Activated T-helper 2 cell treated with anti-CD3 and anti-CD28 coated beads, Interferon-gamma antibody, Interleukin-2, Interleukin-4, amounts not matched to agents 10 μg/mL and 5 μg/mL and 100 μg/mL, durations not matched to agents 14 hours and 24 hours and 36 hours (primary cell): ENCODE measurements around the gene TMEM87A. TPM values are rescaled to one million over a fixed set of nuclear protein-coding genes. Genes with fewer than 3 reads are reported as not detected.
"Not testable (repeated sequence)": the region's sequence is repeated elsewhere in the genome, so short reads cannot be mapped to it uniquely, and the experiment has no call there.

Experiments used
- DNase-seq: peaks from one replicate; pipeline ENCODE4 v3.0.0; 2021; ENCODE audit warnings: low spot score
- H3K27ac Mint-ChIP-seq: one replicate; pipeline ENCODE4 v1.8.0; 2021; ENCODE audit warnings: mixed read lengths
- H3K27me3 Mint-ChIP-seq: one replicate; pipeline ENCODE4 v1.8.0; 2021; ENCODE audit warnings: low read depth, mixed read lengths
- H3K36me3 Mint-ChIP-seq: one replicate; pipeline ENCODE4 v1.8.0; 2021; ENCODE audit warnings: low read depth, mixed read lengths
- H3K4me1 Mint-ChIP-seq: one replicate; pipeline ENCODE4 v1.8.0; 2021; ENCODE audit warnings: low read depth, mixed read lengths
- H3K4me3 Mint-ChIP-seq: one replicate; pipeline ENCODE4 v1.8.0; 2021; ENCODE audit warnings: low read depth, mild to moderate bottlenecking, moderate library complexity, mixed read lengths
- H3K9me3 Mint-ChIP-seq: one replicate; pipeline ENCODE4 v1.8.0; 2021; ENCODE audit warnings: mixed read lengths
- intact Hi-C: fragments of 100-400 bp; cut with micrococcal nuclease; formaldehyde crosslinking; loops from one replicate; pipeline ENCODE4 v1.15.1; 2023
- total RNA-seq: library from RNA; stranded (reverse); gene quantifications from 2 replicates; pipeline ENCODE4 v1.2.3, GENCODE V29; 2022

TMEM87A gene
- total RNA-seq, 1 donor from 2014 or later: 34.8 TPM

- intact Hi-C loops: no loop called here
- H3K36me3 Mint-ChIP-seq: peaks cover 51% of the 10 kb centered on the region
These were observed 32.4 kb downstream of the TMEM87A start for GRCh38 chr15:42240823-42241222.

GRCh38 chr15:42239528-42240182 lies 33.6 kb downstream of the TMEM87A start:
- peaks cover 56% of the 10 kb centered on the region for H3K36me3 Mint-ChIP-seq
- no peak for DNase-seq
- H3K4me3 Mint-ChIP-seq: no peak overlapping the region
- H3K27me3 Mint-ChIP-seq: no peaks in the 10 kb centered on the region
- H3K4me1 Mint-ChIP-seq: peaks cover 7% of the 10 kb centered on the region
- H3K9me3 Mint-ChIP-seq: no peaks in the 10 kb centered on the region
- H3K27ac Mint-ChIP-seq: no peak overlapping the region
- intact Hi-C loops: no loop called here

More at GRCh38 chr15:42240823-42241222, 32.4 kb downstream of the TMEM87A start:
- H3K4me1 Mint-ChIP-seq: peaks cover 10% of the 10 kb centered on the region
- H3K27me3 Mint-ChIP-seq: no peaks in the 10 kb centered on the region
- DNase-seq: no peak
- H3K9me3 Mint-ChIP-seq: no peaks in the 10 kb centered on the region
- H3K27ac Mint-ChIP-seq: no peak overlapping the region
- no peak overlapping the region for H3K4me3 Mint-ChIP-seq

- Mint-ChIP-seq H3K9me3 (no peaks in the 10 kb centered on the region), H3K4me1 (no peaks in the 10 kb centered on the region), H3K27me3 (no peaks in the 10 kb centered on the region), H3K27ac (no peak overlapping the region), H3K36me3 (peaks cover 63% of the 10 kb centered on the region), H3K4me3 (no peak overlapping the region)
- no peak for DNase-seq
- intact Hi-C loops: no loop called here
These were observed 40.1 kb downstream of the TMEM87A start for GRCh38 chr15:42233107-42233506.

- intact Hi-C loops: no loop called here
- H3K36me3 Mint-ChIP-seq: peaks cover 61% of the 10 kb centered on the region
These were observed 40.6 kb downstream of the TMEM87A start for GRCh38 chr15:42232606-42233005.

GRCh38 chr15:42231088-42231487 lies 42.1 kb downstream of the TMEM87A start:
- H3K36me3 Mint-ChIP-seq: peaks cover 57% of the 10 kb centered on the region
- no peaks in the 10 kb centered on the region for H3K27me3 Mint-ChIP-seq
- DNase-seq: no peak
- H3K9me3 Mint-ChIP-seq: no peaks in the 10 kb centered on the region
- intact Hi-C loops: no loop called here
- H3K4me3 Mint-ChIP-seq: no peak overlapping the region
- H3K4me1 Mint-ChIP-seq: no peaks in the 10 kb centered on the region
- H3K27ac Mint-ChIP-seq: no peak overlapping the region

More at GRCh38 chr15:42232606-42233005, 40.6 kb downstream of the TMEM87A start:
- DNase-seq: no peak
- H3K9me3 Mint-ChIP-seq: no peaks in the 10 kb centered on the region
- no peak overlapping the region for H3K27ac Mint-ChIP-seq
- H3K4me3 Mint-ChIP-seq: no peak overlapping the region
- H3K27me3 Mint-ChIP-seq: no peaks in the 10 kb centered on the region
- H3K4me1 Mint-ChIP-seq: no peaks in the 10 kb centered on the region

- H3K27me3 Mint-ChIP-seq, intact Hi-C loops, H3K27ac Mint-ChIP-seq, H3K4me1 Mint-ChIP-seq, DNase-seq, H3K4me3 Mint-ChIP-seq, H3K9me3 Mint-ChIP-seq: not testable (repeated sequence)
- peaks cover 59% of the 10 kb centered on the region for H3K36me3 Mint-ChIP-seq
These were observed 44.3 kb downstream of the TMEM87A start for GRCh38 chr15:42228981-42229380.

GRCh38 chr15:42228036-42228435 lies 45.2 kb downstream of the TMEM87A start:
- H3K27ac Mint-ChIP-seq: no peak overlapping the region
- no peak overlapping the region for H3K4me3 Mint-ChIP-seq
- intact Hi-C loops: no loop called here
- no peaks in the 10 kb centered on the region for H3K27me3 Mint-ChIP-seq
- H3K36me3 Mint-ChIP-seq: peaks cover 57% of the 10 kb centered on the region
- H3K4me1 Mint-ChIP-seq: no peaks in the 10 kb centered on the region
- no peaks in the 10 kb centered on the region for H3K9me3 Mint-ChIP-seq
- no peak for DNase-seq

GRCh38 chr15:42226648-42227047 lies 46.6 kb downstream of the TMEM87A start:
- Mint-ChIP-seq H3K9me3 (no peaks in the 10 kb centered on the region), H3K4me3 (no peak overlapping the region), H3K4me1 (no peaks in the 10 kb centered on the region), H3K27me3 (no peaks in the 10 kb centered on the region), H3K27ac (no peak overlapping the region), H3K36me3 (peaks cover 48% of the 10 kb centered on the region)
- intact Hi-C loops: no loop called here
- DNase-seq: no peak

GRCh38 chr15:42220216-42220615 lies 53.0 kb downstream of the TMEM87A start:
- no peaks in the 10 kb centered on the region for H3K9me3 Mint-ChIP-seq
- peaks cover 52% of the 10 kb centered on the region for H3K36me3 Mint-ChIP-seq
- no peak for DNase-seq

GRCh38 chr15:42218953-42219592 lies 54.2 kb downstream of the TMEM87A start:
- Mint-ChIP-seq H3K4me1 (peaks cover 9% of the 10 kb centered on the region), H3K27ac (no peak overlapping the region), H3K9me3 (no peaks in the 10 kb centered on the region), H3K27me3 (no peaks in the 10 kb centered on the region), H3K4me3 (no peak overlapping the region), H3K36me3 (peaks cover 51% of the 10 kb centered on the region)
- intact Hi-C loops: no loop called here
- no peak for DNase-seq

More at GRCh38 chr15:42220216-42220615, 53.0 kb downstream of the TMEM87A start:
- H3K27ac Mint-ChIP-seq: no peak overlapping the region
- H3K4me1 Mint-ChIP-seq: peaks cover 2% of the 10 kb centered on the region
- no peak overlapping the region for H3K4me3 Mint-ChIP-seq
- intact Hi-C loops: no loop called here
- no peaks in the 10 kb centered on the region for H3K27me3 Mint-ChIP-seq

- Mint-ChIP-seq H3K4me1 (peaks cover 9% of the 10 kb centered on the region), H3K27ac (no peak overlapping the region), H3K9me3 (no peaks in the 10 kb centered on the region), H3K27me3 (no peaks in the 10 kb centered on the region), H3K36me3 (peaks cover 52% of the 10 kb centered on the region), H3K4me3 (no peak overlapping the region)
- no peak for DNase-seq
- intact Hi-C loops: no loop called here
These were observed 55.7 kb downstream of the TMEM87A start for GRCh38 chr15:42217568-42217967.

- intact Hi-C loops: no loop called here
These were observed 57.1 kb downstream of the TMEM87A start for GRCh38 chr15:42215913-42216829.

GRCh38 chr15:42214600-42214999 lies 58.6 kb downstream of the TMEM87A start:
- no peaks in the 10 kb centered on the region for H3K27me3 Mint-ChIP-seq
- H3K4me3 Mint-ChIP-seq: no peak overlapping the region
- H3K27ac Mint-ChIP-seq: no peak overlapping the region
- H3K9me3 Mint-ChIP-seq: no peaks in the 10 kb centered on the region
- no peak for DNase-seq
- H3K36me3 Mint-ChIP-seq: peaks cover 64% of the 10 kb centered on the region
- peaks cover 9% of the 10 kb centered on the region for H3K4me1 Mint-ChIP-seq
- intact Hi-C loops: no loop called here

More at GRCh38 chr15:42215913-42216829, 57.1 kb downstream of the TMEM87A start:
- H3K27me3 Mint-ChIP-seq: no peaks in the 10 kb centered on the region
- H3K36me3 Mint-ChIP-seq: peaks cover 62% of the 10 kb centered on the region
- no peaks in the 10 kb centered on the region for H3K9me3 Mint-ChIP-seq
- no peak for DNase-seq
- peaks cover 9% of the 10 kb centered on the region for H3K4me1 Mint-ChIP-seq
- no peak overlapping the region for H3K27ac Mint-ChIP-seq
- H3K4me3 Mint-ChIP-seq: no peak overlapping the region
